Measurements from ENCODE around the gene SPEM1.

- TF ChIP-seq CTCF (IDR thresholded peaks at IDR 0.05) (no peak), POLR2A (IDR thresholded peaks at IDR 0.05) (no peak)
Observed at GRCh38 chr17:7440113-7440833, 20.1 kb downstream of the SPEM1 start.
